Measurements from ENCODE around the gene AQP5.
A peak's percentile ranks its signal among the peaks of the same experiment; 100 is the strongest.

The AQP5 gene

GRCh38 chr12:49966511-49967041 is 4.9 kb downstream of the AQP5 start:
- no peak for DNase-seq

GRCh38 chr12:49967042-49967776 is 5.5 kb downstream of the AQP5 start:
- DNase-seq, result peak; percentile 68

- DNase-seq, result no peak
Observed at GRCh38 chr12:49967777-49968250, 6.1 kb downstream of the AQP5 start.

GRCh38 chr12:49968471-49968870 is 6.8 kb downstream of the AQP5 start:
- no peak for DNase-seq

GRCh38 chr12:49969027-49969426 is 7.4 kb downstream of the AQP5 start:
- DNase-seq, result no peak

- no peak for DNase-seq
Observed at GRCh38 chr12:49969651-49970429, 8.2 kb downstream of the AQP5 start.

- no peak for DNase-seq
Observed at GRCh38 chr12:49970658-49971057, 9.0 kb downstream of the AQP5 start.

- DNase-seq, result no peak
Observed at GRCh38 chr12:49971141-49971540, 9.5 kb downstream of the AQP5 start.

GRCh38 chr12:49972129-49972528 is 10.5 kb downstream of the AQP5 start:
- no peak for DNase-seq

GRCh38 chr12:49972641-49973360 is 11.1 kb downstream of the AQP5 start, which contains the start of gene AQP6:
AQP6 (plus strand) TSS chr12:49972947; CDS start chr12:49973174, 227 bp downstream.
- DNase-seq, result no peak

GRCh38 chr12:49973361-49973830 is 11.7 kb downstream of the AQP5 start:
- no peak for DNase-seq

- no peak for DNase-seq
Observed at GRCh38 chr12:49974231-49974675, 12.6 kb downstream of the AQP5 start.

GRCh38 chr12:49974677-49975317 is 13.1 kb downstream of the AQP5 start:
- DNase-seq, result no peak

- no peak for DNase-seq
Observed at GRCh38 chr12:49975318-49975761, 13.7 kb downstream of the AQP5 start.

- DNase-seq, result no peak
Observed at GRCh38 chr12:49976557-49976956, 14.9 kb downstream of the AQP5 start.

- DNase-seq, result no peak
Observed at GRCh38 chr12:49978125-49978524, 16.5 kb downstream of the AQP5 start.

- DNase-seq, result no peak
Observed at GRCh38 chr12:49979016-49979586, 17.4 kb downstream of the AQP5 start.

GRCh38 chr12:49979791-49980190 is 18.1 kb downstream of the AQP5 start:
- no peak for DNase-seq

GRCh38 chr12:49980501-49981349 is 19.1 kb downstream of the AQP5 start:
- DNase-seq, result no peak

GRCh38 chr12:49982246-49983087 is 20.8 kb downstream of the AQP5 start:
- DNase-seq, result no peak
